Measurements from ENCODE around the gene TMEM30A.

The TMEM30A gene

DNA sequence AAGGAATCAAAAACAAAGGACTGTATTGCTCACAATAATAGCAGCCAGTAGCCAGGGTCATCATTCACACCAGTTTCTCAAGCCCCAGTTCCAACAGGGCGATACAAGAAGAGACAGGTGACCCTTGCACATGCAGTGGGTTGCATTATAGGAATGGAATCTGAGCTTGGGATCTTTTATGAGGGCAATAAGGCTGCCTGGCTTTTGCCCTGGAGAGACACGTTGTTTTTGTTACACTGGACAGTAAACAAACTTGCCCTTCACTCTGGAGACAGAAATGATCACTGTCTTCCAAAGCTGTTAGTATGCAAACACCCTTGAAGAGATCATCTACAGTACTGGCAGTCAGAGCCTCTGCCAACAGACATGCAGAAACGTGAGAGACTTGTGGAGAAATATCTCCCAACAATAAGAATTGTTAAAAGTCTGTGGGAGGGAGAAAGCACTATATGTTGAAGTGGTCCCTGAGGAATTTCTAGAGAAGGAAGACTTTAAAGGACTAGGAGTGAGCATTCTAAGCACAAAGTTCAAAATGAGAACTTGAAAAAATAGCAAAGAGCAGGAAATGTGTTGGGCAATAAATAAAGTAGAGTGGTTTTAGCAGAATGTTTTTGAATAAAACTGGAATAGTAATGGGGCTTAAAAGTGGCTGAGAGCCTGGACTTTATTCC lies 72.5 kb downstream of the TMEM30A start:
- DNase-seq, result no peak

GRCh38 chr6:75210885-75211739 lies 73.5 kb downstream of the TMEM30A start:
- DNase-seq, result peak; percentile 44

DNA sequence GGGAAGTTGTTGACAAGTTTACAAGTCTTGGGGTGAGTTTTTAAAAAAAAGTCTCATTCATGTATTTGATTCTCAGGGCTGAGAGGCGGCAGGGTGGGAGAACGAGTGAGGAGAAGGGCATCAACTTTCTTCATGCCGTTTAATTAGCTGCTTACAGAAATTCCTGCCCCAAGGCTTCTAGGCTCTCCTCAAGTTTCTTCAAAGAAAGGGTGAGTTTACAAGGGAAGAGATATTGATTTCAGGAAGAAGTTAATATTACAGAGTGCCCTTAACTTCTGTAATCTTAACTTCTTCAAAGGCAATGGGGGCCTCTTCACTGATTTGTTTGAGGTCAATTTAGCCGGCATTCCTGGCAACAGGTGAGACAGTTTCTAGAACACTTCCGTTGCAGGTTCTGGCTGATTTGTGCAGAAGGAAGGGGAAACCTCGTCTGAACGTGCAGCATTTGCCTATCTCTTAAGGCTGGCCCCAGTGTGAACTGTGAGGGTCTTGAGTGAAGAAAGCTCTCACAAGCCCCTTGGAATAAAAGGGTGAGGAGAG lies 75.3 kb downstream of the TMEM30A start:
- no peak for DNase-seq

DNA sequence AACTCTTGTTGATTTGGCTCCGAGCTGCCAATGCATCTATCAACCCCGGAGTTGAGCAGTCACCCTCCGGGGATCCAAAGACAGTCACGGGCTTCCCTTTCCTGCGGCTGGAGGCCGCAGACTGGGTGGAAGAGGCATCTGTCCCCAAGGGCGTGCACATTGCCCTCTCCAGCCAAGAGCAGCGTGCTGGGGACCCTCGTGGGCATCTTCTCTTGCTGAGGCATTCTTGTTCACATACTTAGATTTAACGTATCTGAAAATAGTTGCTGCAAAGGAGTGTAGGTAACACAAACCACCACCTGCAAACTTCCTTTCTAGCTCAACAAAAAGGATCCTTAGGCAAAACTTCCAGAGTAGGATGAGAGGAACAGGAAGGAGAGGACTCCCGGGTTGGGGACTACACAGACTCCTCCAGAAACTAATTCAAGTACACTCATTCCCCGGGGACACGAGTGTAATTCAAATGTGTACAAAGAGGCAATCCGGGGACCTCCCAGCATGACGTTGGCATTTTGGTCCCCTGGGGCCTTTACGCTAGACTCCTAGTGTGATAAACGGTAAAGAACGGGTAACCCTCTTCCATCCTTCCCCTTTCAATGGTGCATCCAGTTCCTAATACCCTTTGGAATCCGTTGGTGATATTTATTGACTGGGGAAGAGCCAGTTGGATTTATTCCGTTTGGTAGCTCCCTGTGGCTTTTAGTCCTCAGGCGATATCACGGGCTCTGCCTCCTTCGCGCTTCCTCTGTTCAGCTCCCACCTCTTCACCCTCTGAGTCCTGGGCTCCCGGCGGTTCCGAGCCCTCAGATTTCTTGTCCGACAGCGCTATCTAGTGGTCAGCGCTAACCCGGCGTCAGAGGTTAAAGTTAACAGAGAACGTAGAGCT lies 76.1 kb downstream of the TMEM30A start:
- DNase-seq, result peak; percentile 46

DNA sequence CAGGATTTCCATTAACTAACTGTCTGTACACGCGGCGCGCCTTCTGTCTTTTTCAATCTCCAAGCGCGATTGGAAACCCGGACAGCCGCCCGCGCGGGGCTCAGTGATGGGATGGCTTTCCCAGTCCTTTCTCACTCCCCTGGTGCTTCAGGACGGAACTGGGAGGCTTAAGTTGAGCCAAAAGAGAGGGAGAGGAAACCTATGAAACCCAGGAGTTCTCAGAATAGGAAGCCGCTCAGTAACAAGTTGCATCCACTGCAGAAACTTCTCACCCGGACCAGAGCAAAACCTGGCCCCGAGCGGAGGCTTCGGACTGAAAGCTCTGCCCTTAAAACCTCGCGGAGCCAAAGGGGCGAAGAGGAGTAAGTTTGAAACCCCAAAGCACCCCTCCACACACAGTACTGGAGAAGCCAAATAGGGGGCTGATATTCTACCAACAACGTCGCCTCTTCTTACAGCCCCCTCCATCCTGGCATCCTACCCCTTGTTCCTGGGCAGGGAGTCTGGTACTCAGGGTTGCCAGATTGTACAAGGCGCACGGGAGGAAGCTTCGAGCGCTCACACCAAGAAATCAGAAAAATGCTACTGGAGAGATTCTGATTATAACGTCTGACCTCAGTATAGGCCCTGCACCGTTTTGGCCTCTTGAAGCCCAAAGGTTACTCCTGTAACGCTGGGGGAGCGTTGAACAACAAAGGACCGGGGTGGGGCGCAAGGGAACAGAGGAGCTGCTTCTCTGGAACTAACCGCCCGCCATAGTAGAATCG lies 77.8 kb downstream of the TMEM30A start:
- DNase-seq, result no peak

DNA sequence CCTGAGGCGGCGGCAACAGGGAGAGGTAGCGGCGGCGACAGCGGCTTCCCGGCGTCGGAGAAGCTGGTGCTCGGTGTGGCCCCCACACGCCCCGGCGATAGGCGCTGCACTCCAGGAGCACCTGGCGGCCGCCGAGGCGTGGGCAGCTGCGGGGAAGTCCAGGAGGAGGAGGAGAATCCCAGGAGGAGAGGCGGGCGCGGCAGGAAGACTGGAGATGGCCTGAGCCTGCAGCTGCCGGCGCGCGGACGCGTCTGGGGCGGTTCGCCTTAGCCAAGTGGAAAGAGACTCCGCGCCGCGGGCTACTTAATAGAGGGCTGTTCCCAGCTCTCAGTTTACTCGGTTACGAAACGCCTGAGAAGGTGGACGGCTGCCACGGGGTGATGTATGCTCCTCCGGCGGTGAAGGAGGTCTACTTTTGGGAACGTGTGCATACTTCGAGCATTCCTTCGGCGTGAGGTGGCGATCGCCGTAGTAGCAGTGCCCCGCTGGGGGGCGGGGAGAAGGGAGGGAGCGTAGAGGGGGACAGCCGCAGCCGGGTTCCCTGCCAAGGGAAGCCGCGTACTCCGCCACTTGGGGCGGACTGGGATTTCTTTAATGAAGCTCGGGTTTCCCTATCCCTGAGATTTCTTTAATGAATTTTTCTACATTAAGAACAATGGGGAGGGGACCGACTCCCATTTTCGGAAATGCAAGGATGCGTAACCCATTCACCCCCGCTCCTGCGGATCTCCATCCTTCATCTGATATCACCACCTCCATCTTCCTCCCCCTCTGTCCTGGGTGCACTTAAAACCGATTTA lies 78.6 kb downstream of the TMEM30A start, which contains the start of gene COL12A1:
COL12A1 (minus strand) TSS at position 278 of the 800 bp plus-strand sequence. CDS start 3,261 bp downstream, outside the sequence.
- no peak for DNase-seq

GRCh38 chr6:75204959-75205775 lies 79.4 kb downstream of the TMEM30A start:
- DNase-seq, result no peak

DNA sequence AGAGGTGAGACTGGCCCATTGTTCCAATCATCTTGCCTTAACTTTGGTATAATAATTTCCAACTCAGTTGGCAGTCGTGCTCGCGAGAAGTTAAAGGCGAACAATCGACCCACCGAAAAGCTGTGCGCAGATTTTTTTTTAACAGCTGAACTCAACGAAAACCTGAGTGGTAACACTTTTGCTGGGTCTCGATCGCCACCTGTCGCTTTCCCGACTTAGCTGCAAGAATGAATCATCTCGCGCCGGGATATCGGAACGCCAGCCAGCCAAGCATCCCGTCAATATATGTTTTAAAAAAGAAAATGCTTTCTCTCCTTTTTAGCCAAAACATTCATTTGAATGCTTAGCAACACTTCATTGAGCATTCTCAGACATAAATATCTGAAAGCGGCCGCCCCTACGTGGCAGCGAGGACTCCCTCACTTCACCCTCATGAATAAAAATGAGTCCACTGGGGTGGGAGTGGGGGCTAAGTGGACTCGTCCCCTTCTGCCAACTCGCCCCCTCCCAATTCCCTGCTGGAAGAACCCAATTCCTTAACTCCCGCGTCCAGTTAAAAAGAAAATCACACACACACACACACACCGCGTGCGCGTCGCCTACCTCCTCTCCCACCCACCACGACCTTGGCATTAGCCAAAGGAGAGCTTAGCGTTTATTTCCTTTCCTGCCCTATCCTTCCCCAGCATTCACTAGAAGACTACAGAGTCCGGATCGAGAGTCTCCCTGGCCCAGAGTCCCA lies 80.2 kb downstream of the TMEM30A start:
- peak; percentile 38 for DNase-seq

GRCh38 chr6:75203721-75204120 lies 80.9 kb downstream of the TMEM30A start:
- DNase-seq, result no peak

Data from NCI-H1694 treated with DMSO at 0.1 percent for 48 hours (cell line).